Body of pancreas (tissue), 4 donors: ENCODE results near the gene UQCC2. TPM values are rescaled to one million over a fixed set of nuclear protein-coding genes. Genes with fewer than 3 reads are reported as not detected.

ENCODE experiments used
- ATAC-seq: fragments of 150-250 bp; one replicate; pipeline ENCODE4 v1.9.1; 2016
- DNase-seq, 4 donors: peaks; one replicate each; pipeline ENCODE4 v3.0.0-alpha.2; 2019
- H3K27ac ChIP-seq, 4 donors: fragments of 200-600 bp; sonication (generic); 1 replicate in 3 of 4; 2 replicates in 1 of 4; pipeline versions ENCODE4 v1.5.1 to v1.6.1; 2016 to 2019; ENCODE audit warnings: mild to moderate bottlenecking in 1 of 4, mixed read lengths in 1 of 4, moderate library complexity in 1 of 4
- H3K27me3 ChIP-seq, 2 donors: fragments of 200-600 bp; sonication (generic); one replicate each; pipeline ENCODE4 v1.6.0; 2016; ENCODE audit warnings: mild to moderate bottlenecking in 1 of 2
- H3K36me3 ChIP-seq, 2 donors: fragments of 200-600 bp; sonication (generic); replicated peaks in 1 of 2; 2 replicates each; pipeline ENCODE4 v1.5.1; 2016; ENCODE audit warnings: low read depth in 2 of 2; ENCODE audit not compliant: insufficient read depth in 1 of 2
- H3K4me1 ChIP-seq: fragments of 200-600 bp; sonication (generic); one replicate; pipeline ENCODE4 v1.6.0; 2016
- H3K4me3 ChIP-seq, 2 donors: fragments of 200-600 bp; sonication (generic); 1 replicate in 1 of 2; 2 replicates in 1 of 2; pipeline ENCODE4 v1.5.1; 2016 to 2019
- H3K9me3 ChIP-seq, 3 donors: fragments of 200-600 bp; sonication (generic); 1 replicate in 2 of 3; 2 replicates in 1 of 3; pipeline ENCODE4 v1.5.1; 2016
- CTCF ChIP-seq, 7 experiments: fragments of 450-650 bp in 4 of 7; fragments of 200-600 bp in 3 of 7; sonication (generic) in 3 of 7; IDR thresholded peaks; one replicate each; pipeline ENCODE4 v1.5.1; 2016 to 2019; ENCODE audit warnings: antibody characterized with exemption in 7 of 7
- POLR2A ChIP-seq, 3 donors: fragments of 450-650 bp; IDR thresholded peaks; one replicate each; pipeline ENCODE4 v1.6.1; 2016; ENCODE audit warnings: antibody characterized with exemption in 3 of 3, mild to moderate bottlenecking in 2 of 3
- WGBS, 2 donors: methylation state at CpG; one replicate each; pipeline ENCODE4 v1.1.5; 2017; 5-methylcytosine and 5-hydroxymethylcytosine counted together
- intact Hi-C: fragments of 100-400 bp; cut with DNase I; formaldehyde crosslinking; loops from one replicate; pipeline ENCODE4 v1.15.1; 2023
- total RNA-seq, 2 donors: library from RNA; depleted of rRNA; stranded (reverse); fragments of >200 nt; gene quantifications; one replicate each; pipeline ENCODE4 v1.1.0, GENCODE V29; 2016

Gene UQCC2
- total RNA-seq, 2 donors from 2014 or later = 4.0 to 17.6 TPM

- H3K36me3 ChIP-seq = no peaks in the 10 kb centered on the region
- DNase-seq (peak in 3 of 4 donors; percentile 40 to 53 (median 51)), ATAC-seq (peak; percentile 57)
- intact Hi-C loops = no loop called here
- TF ChIP-seq POLR2A (IDR thresholded peaks at IDR 0.05) (no peak), CTCF (IDR thresholded peaks at IDR 0.05) (peak in 4 of 7 experiments; percentile 12 to 26 (median 14))
- no peak overlapping the region for H3K4me3 ChIP-seq
- peak overlapping the region in 2 of 4 donors; percentile 56 to 65 for H3K27ac ChIP-seq
- WGBS, 2 donors = 62 to 68% methylated on average over 13 to 15 of the region's 15 CpGs
- no peaks in the 10 kb centered on the region for H3K9me3 ChIP-seq
- H3K4me1 ChIP-seq = peaks cover 27% of the 10 kb centered on the region
- H3K27me3 ChIP-seq = no peaks in the 10 kb centered on the region
Measured at GRCh38 chr6:33737267-33738026, 25.9 kb upstream of the UQCC2 start.

GRCh38 chr6:33735216-33735615 lies 23.7 kb upstream of the UQCC2 start:
- no peak for DNase-seq
- no peak overlapping the region for H3K27ac ChIP-seq
- peaks cover 23% of the 10 kb centered on the region for H3K4me1 ChIP-seq
- WGBS, 2 donors = 80 to 83% methylated on average over 10 to 18 of the region's 18 CpGs
- H3K4me3 ChIP-seq = no peak overlapping the region
- H3K36me3 ChIP-seq = no peaks in the 10 kb centered on the region
- no peaks in the 10 kb centered on the region for H3K9me3 ChIP-seq
- no peaks in the 10 kb centered on the region for H3K27me3 ChIP-seq
- TF ChIP-seq CTCF (IDR thresholded peaks at IDR 0.05) (no peak), POLR2A (IDR thresholded peaks at IDR 0.05) (no peak)
- ATAC-seq = no peak
- intact Hi-C loops = no loop called here

- H3K9me3 ChIP-seq = no peaks in the 10 kb centered on the region
- no peak for ATAC-seq
- no peaks in the 10 kb centered on the region for H3K27me3 ChIP-seq
- intact Hi-C loops = no loop called here
- peaks cover 22% of the 10 kb centered on the region for H3K4me1 ChIP-seq
- H3K27ac ChIP-seq = no peak overlapping the region
- no peaks in the 10 kb centered on the region for H3K36me3 ChIP-seq
- H3K4me3 ChIP-seq = no peak overlapping the region
- no peak for TF ChIP-seq CTCF (IDR thresholded peaks at IDR 0.05)
- TF ChIP-seq POLR2A (IDR thresholded peaks at IDR 0.05) = no peak
- 77 to 97% methylated on average over 2 to 8 of the region's 8 CpGs for WGBS, 2 donors
- no peak for DNase-seq
Measured at GRCh38 chr6:33733709-33734007, 22.2 kb upstream of the UQCC2 start.

GRCh38 chr6:33732817-33733708 lies 21.6 kb upstream of the UQCC2 start:
- 82 to 95% methylated on average over 6 to 12 of the region's 13 CpGs for WGBS, 2 donors
- H3K4me1 ChIP-seq = peaks cover 28% of the 10 kb centered on the region
- no peaks in the 10 kb centered on the region for H3K27me3 ChIP-seq
- no peak for TF ChIP-seq POLR2A (IDR thresholded peaks at IDR 0.05)
- TF ChIP-seq CTCF (IDR thresholded peaks at IDR 0.05) = no peak
- peak overlapping the region in 2 of 4 donors; percentile 87 to 94 for H3K27ac ChIP-seq
- no peak overlapping the region for H3K4me3 ChIP-seq
- H3K36me3 ChIP-seq = no peaks in the 10 kb centered on the region
- intact Hi-C loops = no loop called here
- DNase-seq (no peak), ATAC-seq (no peak)
- H3K9me3 ChIP-seq = no peaks in the 10 kb centered on the region
